Endodermal cell (in vitro differentiated cells): ENCODE data around the gene RBM34. TPM values are rescaled to one million over a fixed set of nuclear protein-coding genes. Genes with fewer than 3 reads are reported as not detected.

Experiments
- DNase-seq: peaks from one replicate; pipeline ENCODE4 v3.0.0-alpha.2; 2017
- H3K27ac ChIP-seq: 2 replicates; pipeline ENCODE4 v1.5.1; 2013; ENCODE audit warnings: mild to moderate bottlenecking, low read depth, low read length, moderate library complexity
- H3K27me3 ChIP-seq: 2 replicates; pipeline ENCODE4 v1.6.1; 2013; ENCODE audit warnings: mild to moderate bottlenecking, low read length, moderate library complexity; ENCODE audit not compliant: insufficient read depth, control insufficient read depth, poor library complexity, severe bottlenecking
- H3K36me3 ChIP-seq: 2 replicates; pipeline ENCODE4 v1.7.0; 2013; ENCODE audit warnings: mild to moderate bottlenecking, low read length, moderate library complexity; ENCODE audit not compliant: control insufficient read depth, insufficient read depth
- H3K4me1 ChIP-seq: one replicate; pipeline ENCODE4 v1.7.0; 2013; ENCODE audit warnings: low read length; ENCODE audit not compliant: control insufficient read depth, insufficient read depth
- H3K4me3 ChIP-seq: 2 replicates; pipeline ENCODE4 v1.5.1; 2013; ENCODE audit warnings: mild to moderate bottlenecking, low read length, moderate library complexity
- H3K9ac ChIP-seq: 2 replicates; pipeline ENCODE4 v1.6.1; 2013; ENCODE audit warnings: mild to moderate bottlenecking, low read length, moderate library complexity; ENCODE audit not compliant: poor library complexity, severe bottlenecking; ENCODE audit errors: extremely low read depth
- H3K9me3 ChIP-seq: 2 replicates; pipeline ENCODE4 v1.6.1; 2013; ENCODE audit warnings: mild to moderate bottlenecking, low read length, moderate library complexity; ENCODE audit not compliant: control insufficient read depth
- H3K27ac Mint-ChIP-seq: 2 replicates; pipeline ENCODE4 v1.8.0; 2020; ENCODE audit warnings: mixed read lengths
- H3K27me3 Mint-ChIP-seq: 2 replicates; pipeline ENCODE4 v1.8.0; 2021; ENCODE audit warnings: mild to moderate bottlenecking, mixed read lengths; ENCODE audit not compliant: insufficient read depth
- H3K36me3 Mint-ChIP-seq: 2 replicates; pipeline ENCODE4 v1.8.0; 2020; ENCODE audit warnings: low read depth, mixed read lengths
- H3K4me1 Mint-ChIP-seq: 2 replicates; pipeline ENCODE4 v1.8.0; 2020; ENCODE audit warnings: mixed read lengths
- H3K4me3 Mint-ChIP-seq: 2 replicates; pipeline ENCODE4 v1.8.0; 2020; ENCODE audit warnings: mild to moderate bottlenecking, moderate library complexity, mixed read lengths
- H3K9me3 Mint-ChIP-seq: 2 replicates; pipeline ENCODE4 v1.8.0; 2020; ENCODE audit warnings: mild to moderate bottlenecking, mixed read lengths
- WGBS, 2 experiments: methylation state at CpG; one replicate each; pipeline versions ENCODE4 v1.1.5 to v1.1.7; 2013; ENCODE audit warnings: missing lambda C conversion rate in 2 of 2, mixed read lengths in 1 of 2; ENCODE audit not compliant: insufficient coverage in 1 of 2, insufficient read length in 1 of 2; 5-methylcytosine and 5-hydroxymethylcytosine counted together
- total RNA-seq, 2 donors: library from RNA; stranded (reverse); fragmentation: NEBNext Ultra II Directional in 1 of 2; extraction: Animal tissue kit (Norgen Biotek cat#: 25700) in 1 of 2; gene quantifications; 2 replicates in 1 of 2; 3 replicates in 1 of 2; pipeline ENCODE4 v1.2.1, GENCODE V29; 2021
- TF ChIP-seq, protein P1 (sequence below): fragments of 200-600 bp; sonication (generic); conservative IDR thresholded peaks from 2 replicates; pipeline ENCODE4 v1.5.0; 2021; ENCODE audit warnings: antibody characterized with exemption, mild to moderate bottlenecking

Gene RBM34
- total RNA-seq, 2 donors from 2014 or later = 104 to 127 TPM

DNA sequence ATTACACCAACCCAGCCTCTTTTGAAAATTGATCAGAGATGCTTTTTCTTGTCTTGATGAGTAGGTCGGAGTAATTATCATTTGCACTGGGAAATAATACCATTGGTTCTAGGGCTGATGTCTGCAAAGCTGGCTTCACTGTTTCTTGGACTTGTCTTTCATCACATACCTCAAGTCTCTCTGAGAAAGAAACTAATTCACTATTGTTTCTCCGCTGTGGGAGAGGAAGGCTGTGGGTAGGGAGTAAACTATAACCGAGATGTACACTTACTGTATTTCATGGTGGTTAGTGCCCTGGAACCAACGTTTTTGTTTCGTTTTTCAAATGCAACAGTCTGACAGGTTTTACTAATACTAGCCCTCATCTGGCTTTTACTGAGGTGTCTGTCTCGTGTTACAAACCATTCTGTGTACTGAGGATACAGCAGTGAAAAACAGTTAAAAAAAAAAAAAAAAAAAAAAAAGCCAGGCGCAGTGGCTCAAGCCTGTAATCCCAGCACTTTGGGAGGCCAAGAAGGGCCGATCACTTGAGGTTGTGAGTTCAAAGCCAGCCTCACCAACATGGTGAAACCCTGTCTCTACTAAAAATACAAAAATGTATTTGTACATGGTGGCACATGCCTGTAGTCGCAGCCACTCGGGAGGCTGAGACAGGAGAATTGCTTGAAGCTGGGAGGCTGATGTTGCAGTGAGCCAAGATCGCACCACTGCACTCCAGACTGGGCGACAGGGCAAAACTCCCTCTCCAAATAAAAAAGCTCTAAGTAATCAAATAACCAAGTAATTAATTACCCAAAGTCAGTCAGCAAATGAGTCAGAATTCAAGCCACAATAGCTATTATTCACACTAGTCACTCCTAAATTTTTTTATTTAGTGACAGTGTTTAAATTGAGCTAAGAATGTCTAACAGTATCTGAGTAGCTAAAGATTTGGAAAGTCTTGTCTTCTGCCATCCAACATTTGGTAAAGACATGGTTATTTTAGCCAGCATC lies 55.7 kb downstream of the RBM34 start:
- Histone ChIP-seq H3K9me3 (no peaks in the 10 kb centered on the region), H3K4me1 (no peaks in the 10 kb centered on the region), H3K36me3 (peaks cover 43% of the 10 kb centered on the region), H3K9ac (no peak overlapping the region), H3K4me3 (no peak overlapping the region), H3K27ac (no peak overlapping the region), H3K27me3 (no peaks in the 10 kb centered on the region)
- Mint-ChIP-seq H3K4me1 (peaks cover 8% of the 10 kb centered on the region), H3K27ac (no peak overlapping the region), H3K36me3 (peaks cover 42% of the 10 kb centered on the region), H3K27me3 (peaks cover 4% of the 10 kb centered on the region), H3K4me3 (no peak overlapping the region), H3K9me3 (no peaks in the 10 kb centered on the region)
- peak; percentile 49 for DNase-seq
- WGBS, 2 experiments = 88 to 92% methylated on average over 9 to 12 of the region's 12 CpGs
- TF ChIP-seq, protein P1, sequence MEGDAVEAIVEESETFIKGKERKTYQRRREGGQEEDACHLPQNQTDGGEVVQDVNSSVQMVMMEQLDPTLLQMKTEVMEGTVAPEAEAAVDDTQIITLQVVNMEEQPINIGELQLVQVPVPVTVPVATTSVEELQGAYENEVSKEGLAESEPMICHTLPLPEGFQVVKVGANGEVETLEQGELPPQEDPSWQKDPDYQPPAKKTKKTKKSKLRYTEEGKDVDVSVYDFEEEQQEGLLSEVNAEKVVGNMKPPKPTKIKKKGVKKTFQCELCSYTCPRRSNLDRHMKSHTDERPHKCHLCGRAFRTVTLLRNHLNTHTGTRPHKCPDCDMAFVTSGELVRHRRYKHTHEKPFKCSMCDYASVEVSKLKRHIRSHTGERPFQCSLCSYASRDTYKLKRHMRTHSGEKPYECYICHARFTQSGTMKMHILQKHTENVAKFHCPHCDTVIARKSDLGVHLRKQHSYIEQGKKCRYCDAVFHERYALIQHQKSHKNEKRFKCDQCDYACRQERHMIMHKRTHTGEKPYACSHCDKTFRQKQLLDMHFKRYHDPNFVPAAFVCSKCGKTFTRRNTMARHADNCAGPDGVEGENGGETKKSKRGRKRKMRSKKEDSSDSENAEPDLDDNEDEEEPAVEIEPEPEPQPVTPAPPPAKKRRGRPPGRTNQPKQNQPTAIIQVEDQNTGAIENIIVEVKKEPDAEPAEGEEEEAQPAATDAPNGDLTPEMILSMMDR = no peak

DNA sequence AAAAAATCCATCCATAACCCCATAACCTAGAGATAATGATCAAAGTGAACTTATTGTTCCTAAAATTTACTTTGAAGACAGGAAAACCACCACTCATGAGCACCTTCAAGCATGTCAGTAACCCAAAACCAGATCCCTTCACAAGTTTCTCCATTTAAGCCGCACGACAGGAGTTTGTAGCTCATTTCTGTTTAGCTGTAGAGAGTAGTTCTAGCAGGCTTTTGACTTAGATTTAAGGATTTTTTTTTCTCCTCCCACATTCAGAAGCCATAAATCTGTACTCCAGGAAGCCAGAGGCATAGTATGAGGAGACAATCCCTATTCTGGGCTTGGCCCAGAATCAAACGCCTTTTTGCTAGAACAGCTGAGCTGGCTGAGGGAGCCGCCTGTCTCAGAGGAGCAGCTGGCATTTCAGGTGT lies 58.0 kb downstream of the RBM34 start:
- TF ChIP-seq, protein P1 = no peak
- H3K27ac Mint-ChIP-seq = no peak overlapping the region

DNA sequence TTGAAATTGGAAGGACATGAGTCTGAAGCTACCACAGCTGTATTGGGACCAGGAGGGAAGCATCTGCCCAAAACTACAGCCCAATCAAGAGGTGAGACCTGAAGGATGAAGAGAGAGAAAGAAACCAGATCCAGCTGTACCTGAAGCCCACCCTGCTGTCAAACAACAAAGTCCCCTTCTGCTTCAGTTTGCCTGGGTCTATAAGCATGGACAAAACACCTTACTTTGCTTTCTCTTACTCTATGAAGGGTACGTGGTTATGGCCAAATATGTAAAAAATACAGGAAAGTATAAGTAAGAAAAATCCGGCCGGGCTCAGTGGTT lies 58.8 kb downstream of the RBM34 start:
- no peak overlapping the region for H3K4me3 ChIP-seq
- peak; percentile 25 for DNase-seq
- no peaks in the 10 kb centered on the region for H3K4me1 ChIP-seq
- Mint-ChIP-seq H3K9me3 (no peaks in the 10 kb centered on the region), H3K27me3 (peaks cover 4% of the 10 kb centered on the region), H3K27ac (no peak overlapping the region), H3K4me1 (peaks cover 8% of the 10 kb centered on the region), H3K4me3 (no peak overlapping the region), H3K36me3 (peaks cover 12% of the 10 kb centered on the region)
- no peak overlapping the region for H3K27ac ChIP-seq
- no peak overlapping the region for H3K9ac ChIP-seq
- no peaks in the 10 kb centered on the region for H3K27me3 ChIP-seq
- 97% methylated on average over 3 of the region's 3 CpGs for WGBS, 2 experiments
- H3K9me3 ChIP-seq = no peaks in the 10 kb centered on the region
- peaks cover 12% of the 10 kb centered on the region for H3K36me3 ChIP-seq
- TF ChIP-seq, protein P1 = no peak

More for the DNA sequence above, 58.0 kb downstream of the RBM34 start:
- Histone ChIP-seq H3K9me3 (no peaks in the 10 kb centered on the region), H3K36me3 (peaks cover 20% of the 10 kb centered on the region), H3K9ac (no peak overlapping the region), H3K27ac (no peak overlapping the region), H3K4me3 (no peak overlapping the region), H3K27me3 (no peaks in the 10 kb centered on the region), H3K4me1 (no peaks in the 10 kb centered on the region)
- Mint-ChIP-seq H3K27me3 (peaks cover 4% of the 10 kb centered on the region), H3K36me3 (peaks cover 20% of the 10 kb centered on the region), H3K4me3 (no peak overlapping the region), H3K9me3 (no peaks in the 10 kb centered on the region), H3K4me1 (peaks cover 8% of the 10 kb centered on the region)
- DNase-seq = peak; percentile 28
- WGBS, 2 experiments = 91% methylated on average over 4 of the region's 4 CpGs; no CpG with 5 or more reads in 1 of the 2 experiments
